ENCODE results near the gene LHFPL6.

DNA sequence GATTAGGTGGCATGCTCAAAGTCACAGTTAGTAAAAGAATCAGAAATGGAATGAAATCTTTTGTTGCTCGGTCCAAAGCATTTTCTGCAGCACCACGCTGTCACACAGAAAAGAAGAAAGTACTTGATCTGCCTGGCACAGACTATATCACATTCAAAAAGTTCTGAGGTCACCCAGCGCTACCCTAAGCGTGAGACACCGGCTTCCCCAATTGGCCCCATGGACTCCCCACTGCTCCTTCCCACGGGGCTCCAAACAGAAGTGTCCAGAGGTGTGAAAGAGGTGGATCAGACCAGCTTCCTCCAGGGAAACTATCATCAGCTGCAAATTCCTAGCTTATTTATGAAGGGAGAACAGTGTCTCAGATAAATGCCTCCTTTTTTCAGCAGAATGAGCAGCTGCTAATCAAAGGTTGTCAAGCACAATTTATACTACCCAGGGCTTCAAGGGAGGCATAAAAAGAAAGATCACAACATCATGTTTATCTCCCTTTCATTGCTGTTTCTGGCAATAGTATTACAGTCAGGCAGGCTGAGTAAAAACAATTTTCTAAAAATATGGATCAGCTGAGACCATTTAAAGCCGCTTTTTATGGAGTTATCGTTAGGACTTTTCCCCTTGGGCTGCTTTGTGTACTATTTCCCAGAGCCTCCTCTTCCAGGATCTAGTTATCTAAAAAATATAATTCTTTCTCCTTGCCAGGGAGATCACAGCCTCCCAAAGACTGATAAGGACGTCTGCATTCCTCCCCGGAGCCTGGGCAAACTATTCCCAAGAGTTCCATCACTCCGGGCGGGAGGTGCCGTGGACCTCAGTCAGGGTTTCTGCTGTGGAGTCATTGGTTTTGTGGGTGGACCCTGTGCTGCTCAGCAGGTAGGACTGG lies 208.0 kb downstream of the LHFPL6 start:
- TF ChIP-seq, protein P1, sequence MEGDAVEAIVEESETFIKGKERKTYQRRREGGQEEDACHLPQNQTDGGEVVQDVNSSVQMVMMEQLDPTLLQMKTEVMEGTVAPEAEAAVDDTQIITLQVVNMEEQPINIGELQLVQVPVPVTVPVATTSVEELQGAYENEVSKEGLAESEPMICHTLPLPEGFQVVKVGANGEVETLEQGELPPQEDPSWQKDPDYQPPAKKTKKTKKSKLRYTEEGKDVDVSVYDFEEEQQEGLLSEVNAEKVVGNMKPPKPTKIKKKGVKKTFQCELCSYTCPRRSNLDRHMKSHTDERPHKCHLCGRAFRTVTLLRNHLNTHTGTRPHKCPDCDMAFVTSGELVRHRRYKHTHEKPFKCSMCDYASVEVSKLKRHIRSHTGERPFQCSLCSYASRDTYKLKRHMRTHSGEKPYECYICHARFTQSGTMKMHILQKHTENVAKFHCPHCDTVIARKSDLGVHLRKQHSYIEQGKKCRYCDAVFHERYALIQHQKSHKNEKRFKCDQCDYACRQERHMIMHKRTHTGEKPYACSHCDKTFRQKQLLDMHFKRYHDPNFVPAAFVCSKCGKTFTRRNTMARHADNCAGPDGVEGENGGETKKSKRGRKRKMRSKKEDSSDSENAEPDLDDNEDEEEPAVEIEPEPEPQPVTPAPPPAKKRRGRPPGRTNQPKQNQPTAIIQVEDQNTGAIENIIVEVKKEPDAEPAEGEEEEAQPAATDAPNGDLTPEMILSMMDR (IDR thresholded peaks at IDR 0.05 in 2 of 3, conservative IDR thresholded peaks at IDR 0.05 in 1 of 3; ENCODE audit: insufficient read depth in 2 of 3, low read depth in 1 of 3, low read length in 3 of 3), result no peak
- no peak for TF ChIP-seq CXXC5 (CRISPR knock-in tag; IDR thresholded peaks at IDR 0.05)
- TF ChIP-seq, protein P2, sequence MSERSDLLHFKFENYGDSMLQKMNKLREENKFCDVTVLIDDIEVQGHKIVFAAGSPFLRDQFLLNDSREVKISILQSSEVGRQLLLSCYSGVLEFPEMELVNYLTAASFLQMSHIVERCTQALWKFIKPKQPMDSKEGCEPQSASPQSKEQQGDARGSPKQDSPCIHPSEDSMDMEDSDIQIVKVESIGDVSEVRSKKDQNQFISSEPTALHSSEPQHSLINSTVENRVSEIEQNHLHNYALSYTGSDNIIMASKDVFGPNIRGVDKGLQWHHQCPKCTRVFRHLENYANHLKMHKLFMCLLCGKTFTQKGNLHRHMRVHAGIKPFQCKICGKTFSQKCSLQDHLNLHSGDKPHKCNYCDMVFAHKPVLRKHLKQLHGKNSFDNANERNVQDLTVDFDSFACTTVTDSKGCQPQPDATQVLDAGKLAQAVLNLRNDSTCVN (CRISPR knock-in tag; IDR thresholded peaks at IDR 0.05), result no peak
- no peak for TF ChIP-seq PHF8 (IDR thresholded peaks at IDR 0.05; ENCODE audit: borderline replicate concordance, low read length)
- no peak for TF ChIP-seq BRCA1 (IDR thresholded peaks at IDR 0.05)
- no peak for TF ChIP-seq BRCA1 (CRISPR knock-in tag; IDR thresholded peaks at IDR 0.05)
- TF ChIP-seq SREBF2 (CRISPR knock-in tag; IDR thresholded peaks at IDR 0.05), result no peak
- no peak for TF ChIP-seq SRSF9 (IDR thresholded peaks at IDR 0.05; ENCODE audit: borderline replicate concordance, low read depth, low read length)
- TF ChIP-seq, protein P3, sequence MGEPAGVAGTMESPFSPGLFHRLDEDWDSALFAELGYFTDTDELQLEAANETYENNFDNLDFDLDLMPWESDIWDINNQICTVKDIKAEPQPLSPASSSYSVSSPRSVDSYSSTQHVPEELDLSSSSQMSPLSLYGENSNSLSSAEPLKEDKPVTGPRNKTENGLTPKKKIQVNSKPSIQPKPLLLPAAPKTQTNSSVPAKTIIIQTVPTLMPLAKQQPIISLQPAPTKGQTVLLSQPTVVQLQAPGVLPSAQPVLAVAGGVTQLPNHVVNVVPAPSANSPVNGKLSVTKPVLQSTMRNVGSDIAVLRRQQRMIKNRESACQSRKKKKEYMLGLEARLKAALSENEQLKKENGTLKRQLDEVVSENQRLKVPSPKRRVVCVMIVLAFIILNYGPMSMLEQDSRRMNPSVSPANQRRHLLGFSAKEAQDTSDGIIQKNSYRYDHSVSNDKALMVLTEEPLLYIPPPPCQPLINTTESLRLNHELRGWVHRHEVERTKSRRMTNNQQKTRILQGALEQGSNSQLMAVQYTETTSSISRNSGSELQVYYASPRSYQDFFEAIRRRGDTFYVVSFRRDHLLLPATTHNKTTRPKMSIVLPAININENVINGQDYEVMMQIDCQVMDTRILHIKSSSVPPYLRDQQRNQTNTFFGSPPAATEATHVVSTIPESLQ (CRISPR knock-in tag; IDR thresholded peaks at IDR 0.05), result no peak
- no peak for TF ChIP-seq DPF2 (IDR thresholded peaks at IDR 0.05)
- TF ChIP-seq POLR2A (conservative IDR thresholded peaks at IDR 0.05), result no peak
- TF ChIP-seq, protein P4, sequence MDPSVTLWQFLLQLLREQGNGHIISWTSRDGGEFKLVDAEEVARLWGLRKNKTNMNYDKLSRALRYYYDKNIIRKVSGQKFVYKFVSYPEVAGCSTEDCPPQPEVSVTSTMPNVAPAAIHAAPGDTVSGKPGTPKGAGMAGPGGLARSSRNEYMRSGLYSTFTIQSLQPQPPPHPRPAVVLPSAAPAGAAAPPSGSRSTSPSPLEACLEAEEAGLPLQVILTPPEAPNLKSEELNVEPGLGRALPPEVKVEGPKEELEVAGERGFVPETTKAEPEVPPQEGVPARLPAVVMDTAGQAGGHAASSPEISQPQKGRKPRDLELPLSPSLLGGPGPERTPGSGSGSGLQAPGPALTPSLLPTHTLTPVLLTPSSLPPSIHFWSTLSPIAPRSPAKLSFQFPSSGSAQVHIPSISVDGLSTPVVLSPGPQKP (CRISPR knock-in tag; IDR thresholded peaks at IDR 0.05), result no peak
